CD4-positive, alpha-beta memory T cell (primary cell): ENCODE data around the gene ZNHIT6. TPM values are rescaled to one million over a fixed set of nuclear protein-coding genes. Genes with fewer than 3 reads are reported as not detected.

Source experiments
- polyA plus RNA-seq, 2 donors: library from polyadenylated mRNA; unstranded; fragments of 300-500 nt; fragmentation: Illumina TruSeq; gene quantifications; one replicate each; pipeline ENCODE4 v1.2.3, GENCODE V29; 2021
- total RNA-seq, 2 experiments: library from RNA; stranded (reverse); gene quantifications; one replicate each; pipeline ENCODE4 v1.2.3, GENCODE V29; 2021

Gene ZNHIT6
- total and polyA plus RNA-seq, 4 experiments from 2014 or later, result 13.4 to 19.5 (median 18.6) TPM

Other genes starting within 250 kb of the ZNHIT6 start
- not detected for gene DDAH1, start 243.3 kb downstream of the ZNHIT6 start, total RNA-seq
- gene DDAH1, start 243.3 kb downstream of the ZNHIT6 start, polyA plus RNA-seq, result not detected
- gene CCN1, start 127.7 kb downstream of the ZNHIT6 start, total RNA-seq, result not detected
- not detected for gene CCN1, start 127.7 kb downstream of the ZNHIT6 start, polyA plus RNA-seq